ENCODE measurements around the gene RHCG. TPM values are rescaled to one million over a fixed set of nuclear protein-coding genes. Genes with fewer than 3 reads are reported as not detected.
A peak's percentile ranks its signal among the peaks of the same experiment; 100 is the strongest.

RHCG gene
- total RNA-seq, 2 donors from 2014 or later: not detected

GRCh38 chr15:89429023-89429422 is 67.4 kb downstream of the RHCG start:
- intact Hi-C loops (cut with DNase I): loop anchor here in 1 of 2 donors (5.0 kb wide), 1 partner anchor 72 kb away; no protein-coding TSS in a partner anchor
- DNase-seq (ENCODE audit: low spot score): no peak

- intact Hi-C loops (cut with DNase I): loop anchor here in 1 of 2 donors (5.0 kb wide), 1 partner anchor 71 kb away; no protein-coding TSS in a partner anchor
- no peak for DNase-seq (ENCODE audit: low spot score)
These were observed 68.1 kb downstream of the RHCG start for GRCh38 chr15:89428246-89428645.

- no peak for DNase-seq (ENCODE audit: low spot score)
- intact Hi-C loops (cut with DNase I): loop anchor here in 1 of 2 donors (5.0 kb wide), 1 partner anchor 69 kb away; no protein-coding TSS in a partner anchor
These were observed 69.9 kb downstream of the RHCG start for GRCh38 chr15:89426500-89426899.

- peak; percentile 35 for DNase-seq (ENCODE audit: low spot score)
- intact Hi-C loops (cut with DNase I): no loop called here
These were observed 72.4 kb downstream of the RHCG start for GRCh38 chr15:89423981-89424380.

Other genes with a start within 250 kb of the RHCG start
- 10 to 100 TPM; 45.6 to 47.9 TPM for gene POLG, start 161.8 kb downstream of the RHCG start, total RNA-seq
- under 1 TPM; 0.09 to 0.10 TPM for gene TICRR, start 78.9 kb upstream of the RHCG start, total RNA-seq
- gene KIF7, start 158.9 kb upstream of the RHCG start, total RNA-seq: 10 to 100 TPM; 13.0 to 15.3 TPM
- 1 to 10 TPM; 3.8 to 4.6 TPM for gene PLIN1, start 182.8 kb upstream of the RHCG start, total RNA-seq
- gene PEX11A, start 194.2 kb upstream of the RHCG start, total RNA-seq: 1 to 10 TPM; 4.9 to 7.1 TPM
- gene WDR93, start 194.2 kb upstream of the RHCG start, total RNA-seq: not detected

All from posterior vena cava (tissue), 2 donors.